Liver (tissue), 9 donors: ENCODE results near the gene POC5. TPM values are rescaled to one million over a fixed set of nuclear protein-coding genes. Genes with fewer than 3 reads are reported as not detected.

Experiments used
- DNase-seq: peaks from one replicate; pipeline ENCODE4 v3.0.0-alpha.2; 2017; ENCODE audit warnings: low spot score
- H3K27ac ChIP-seq, 2 donors: one replicate each; pipeline ENCODE4 v1.7.0; 2013; ENCODE audit warnings: inconsistent platforms in 2 of 2, low read length in 2 of 2, control low read depth in 1 of 2, low read depth in 1 of 2, mild to moderate bottlenecking in 1 of 2
- H3K27me3 ChIP-seq, 4 donors: one replicate each; pipeline versions ENCODE4 v1.6.1 to v1.7.0; 2013; ENCODE audit warnings: low read length in 3 of 4, inconsistent platforms in 1 of 4, mild to moderate bottlenecking in 1 of 4, moderate library complexity in 1 of 4; ENCODE audit not compliant: control insufficient read depth in 4 of 4, insufficient read depth in 4 of 4
- H3K36me3 ChIP-seq, 4 donors: one replicate each; pipeline versions ENCODE4 v1.6.1 to v1.7.0; 2013; ENCODE audit warnings: low read length in 3 of 4, mild to moderate bottlenecking in 3 of 4, low read depth in 1 of 4, moderate library complexity in 1 of 4; ENCODE audit not compliant: control insufficient read depth in 4 of 4, insufficient read depth in 3 of 4
- H3K4me1 ChIP-seq, 4 donors: one replicate each; pipeline versions ENCODE4 v1.6.1 to v1.7.0; 2013; ENCODE audit warnings: low read length in 3 of 4, mild to moderate bottlenecking in 3 of 4, moderate library complexity in 1 of 4; ENCODE audit not compliant: control insufficient read depth in 4 of 4, insufficient read depth in 4 of 4
- H3K4me3 ChIP-seq, 3 donors: one replicate each; pipeline versions ENCODE4 v1.6.1 to v1.7.0; 2013; ENCODE audit warnings: low read length in 3 of 3, control low read depth in 1 of 3, low read depth in 1 of 3, mild to moderate bottlenecking in 1 of 3
- H3K9ac ChIP-seq, 2 donors: one replicate each; pipeline ENCODE4 v1.7.0; 2013; ENCODE audit warnings: low read length in 2 of 2, mild to moderate bottlenecking in 2 of 2, moderate library complexity in 2 of 2, control low read depth in 1 of 2, low read depth in 1 of 2
- H3K9me3 ChIP-seq, 4 donors: one replicate each; pipeline versions ENCODE4 v1.6.1 to v1.7.0; 2013; ENCODE audit warnings: low read length in 3 of 4; ENCODE audit not compliant: control insufficient read depth in 4 of 4
- EGR1 ChIP-seq, 2 donors: IDR thresholded peaks; 2 replicates each; pipeline ENCODE4 v1.6.1; 2016 to 2018; ENCODE audit warnings: antibody characterized with exemption in 2 of 2, low read depth in 2 of 2
- FOXA2 ChIP-seq: IDR thresholded peaks from 2 replicates; pipeline ENCODE4 v1.6.1; 2016; ENCODE audit warnings: antibody characterized with exemption
- GABPA ChIP-seq, 2 donors: IDR thresholded peaks in 1 of 2; conservative IDR thresholded peaks in 1 of 2; 2 replicates each; pipeline ENCODE4 v1.6.1; 2016; ENCODE audit warnings: antibody characterized with exemption in 2 of 2, mild to moderate bottlenecking in 1 of 2, moderate library complexity in 1 of 2
- HNF4A ChIP-seq, 2 donors: conservative IDR thresholded peaks; 2 replicates each; pipeline ENCODE4 v1.6.1; 2016; ENCODE audit warnings: antibody characterized with exemption in 2 of 2, mild to moderate bottlenecking in 2 of 2
- HNF4G ChIP-seq: IDR thresholded peaks from 2 replicates; pipeline ENCODE4 v1.6.1; 2016; ENCODE audit warnings: antibody characterized with exemption
- JUND ChIP-seq, 2 donors: IDR thresholded peaks; 2 replicates each; pipeline ENCODE4 v1.6.1; 2016; ENCODE audit warnings: antibody characterized with exemption in 2 of 2
- NR2F2 ChIP-seq: IDR thresholded peaks from 2 replicates; pipeline ENCODE4 v1.6.1; 2016; ENCODE audit warnings: antibody characterized with exemption
- RAD21 ChIP-seq, 2 donors: IDR thresholded peaks; 2 replicates each; pipeline ENCODE4 v1.6.1; 2016; ENCODE audit warnings: antibody characterized with exemption in 2 of 2, mild to moderate bottlenecking in 2 of 2
- SP1 ChIP-seq: IDR thresholded peaks from 2 replicates; pipeline ENCODE4 v1.6.1; 2018; ENCODE audit warnings: antibody characterized with exemption, mild to moderate bottlenecking
- YY1 ChIP-seq: IDR thresholded peaks from 2 replicates; pipeline ENCODE4 v1.6.1; 2016; ENCODE audit warnings: antibody characterized with exemption, mild to moderate bottlenecking
- ZBTB33 ChIP-seq: IDR thresholded peaks from 2 replicates; pipeline ENCODE4 v1.6.1; 2016; ENCODE audit warnings: antibody characterized with exemption
- WGBS: extraction: QIAGEN DNeasy Blood & Tissue Kit; methylation state at CpG from one replicate; pipeline ENCODE4 v1.1.7; 2013; 5-methylcytosine and 5-hydroxymethylcytosine counted together
- polyA plus RNA-seq, 2 donors: library from polyadenylated mRNA; stranded (reverse) in 1 of 2; unstranded in 1 of 2; fragments of 200-250 nt in 1 of 2; fragments of >200 nt in 1 of 2; fragmentation: Nextera tagmentation in 1 of 2; extraction: Ambion mirVana in 1 of 2; gene quantifications; one replicate each; pipeline versions ENCODE4 v1.2.1 to v1.2.3, GENCODE V29; 2013 to 2015
- total RNA-seq, 2 donors: library from RNA; depleted of rRNA; stranded (reverse); fragments of >200 nt; gene quantifications; one replicate each; pipeline ENCODE4 v1.2.3, GENCODE V29; 2014
- TF ChIP-seq, protein P1 (sequence below): IDR thresholded peaks from 2 replicates; pipeline ENCODE4 v1.6.1; 2016; ENCODE audit warnings: antibody characterized with exemption
- TF ChIP-seq, protein P2 (sequence below): fragments of 150-350 bp; IDR thresholded peaks from 2 replicates; pipeline ENCODE4 v1.5.1; 2017; ENCODE audit warnings: improper control_type of control experiment, low read depth, low read length; ENCODE audit not compliant: missing input control
- donor health status: healthy.
- donor health status: healthy.
- donor health status: healthy.
- donor health status: healthy.
- donor health status: healthy.

Gene POC5
- total and polyA plus RNA-seq, 4 donors, result 2.3 to 6.7 (median 5.1) TPM

DNA sequence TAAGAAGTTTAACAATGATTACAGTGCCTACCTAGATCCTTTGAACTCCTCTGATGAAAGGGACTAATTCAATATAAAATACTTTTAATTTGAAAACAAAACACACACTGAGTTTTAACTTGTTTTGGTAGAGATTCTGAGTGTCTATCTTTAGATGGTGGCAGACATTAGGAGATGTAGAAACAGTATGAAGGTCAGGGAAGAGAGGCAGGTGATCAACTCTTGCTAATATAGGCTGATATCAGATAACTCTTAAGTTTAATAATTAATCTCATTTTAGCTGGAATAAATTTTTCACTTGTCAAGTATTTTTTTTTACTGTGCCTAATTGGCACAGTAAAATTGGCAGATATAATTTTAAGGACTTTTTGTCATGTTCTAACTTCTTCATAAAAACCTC lies 30.8 kb downstream of the POC5 start:
- no peak overlapping the region for H3K4me3 ChIP-seq
- no peaks in the 10 kb centered on the region for H3K4me1 ChIP-seq
- no peak for DNase-seq
- H3K27ac ChIP-seq, result no peak overlapping the region
- no peak for TF ChIP-seq RAD21 (IDR thresholded peaks at IDR 0.05)
- TF ChIP-seq, protein P1, sequence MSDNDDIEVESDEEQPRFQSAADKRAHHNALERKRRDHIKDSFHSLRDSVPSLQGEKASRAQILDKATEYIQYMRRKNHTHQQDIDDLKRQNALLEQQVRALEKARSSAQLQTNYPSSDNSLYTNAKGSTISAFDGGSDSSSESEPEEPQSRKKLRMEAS, result no peak
- TF ChIP-seq NR2F2, result no peak
- no peak for TF ChIP-seq ZBTB33
- no peak for TF ChIP-seq HNF4G
- no peaks in the 10 kb centered on the region for H3K27me3 ChIP-seq
- peaks cover 3 to 18% (median 8%) of the 10 kb centered on the region in 4 donors for H3K36me3 ChIP-seq
- H3K9ac ChIP-seq, result no peak overlapping the region
- H3K9me3 ChIP-seq, result no peaks in the 10 kb centered on the region

DNA sequence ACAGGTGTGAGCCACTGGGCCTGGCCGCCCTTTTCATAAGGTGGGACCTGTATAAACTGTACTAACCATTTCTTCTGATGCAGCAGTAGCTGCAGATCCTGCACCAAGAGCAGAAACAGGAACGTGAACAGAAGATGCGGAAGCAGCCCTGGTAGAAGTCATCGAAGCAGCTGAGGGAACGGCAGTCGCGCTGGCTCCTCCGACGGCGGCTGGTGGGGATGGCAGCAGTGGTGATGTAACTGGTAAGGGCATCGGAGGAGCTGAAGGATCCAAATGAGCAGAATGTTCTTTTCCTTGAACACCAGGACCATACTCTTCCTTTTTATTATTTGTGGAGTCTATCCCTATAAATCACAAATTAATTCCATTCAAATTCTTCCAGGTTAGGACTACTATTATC lies 32.1 kb downstream of the POC5 start:
- H3K9me3 ChIP-seq, result no peaks in the 10 kb centered on the region
- no peak overlapping the region for H3K9ac ChIP-seq
- no peak for DNase-seq
- H3K36me3 ChIP-seq, result peaks cover 3 to 16% (median 7%) of the 10 kb centered on the region in 4 donors
- no peak overlapping the region for H3K4me3 ChIP-seq
- H3K27me3 ChIP-seq, result no peaks in the 10 kb centered on the region
- H3K27ac ChIP-seq, result no peak overlapping the region
- TF ChIP-seq GABPA (IDR thresholded peaks at IDR 0.05 in 1 of 2, conservative IDR thresholded peaks at IDR 0.05 in 1 of 2), result no peak
- TF ChIP-seq EGR1 (IDR thresholded peaks at IDR 0.05; ENCODE audit: low read depth in 2 of 2), result no peak
- no peak for TF ChIP-seq SP1
- no peaks in the 10 kb centered on the region for H3K4me1 ChIP-seq
- 99% methylated on average over 11 of the region's 11 CpGs for WGBS

DNA sequence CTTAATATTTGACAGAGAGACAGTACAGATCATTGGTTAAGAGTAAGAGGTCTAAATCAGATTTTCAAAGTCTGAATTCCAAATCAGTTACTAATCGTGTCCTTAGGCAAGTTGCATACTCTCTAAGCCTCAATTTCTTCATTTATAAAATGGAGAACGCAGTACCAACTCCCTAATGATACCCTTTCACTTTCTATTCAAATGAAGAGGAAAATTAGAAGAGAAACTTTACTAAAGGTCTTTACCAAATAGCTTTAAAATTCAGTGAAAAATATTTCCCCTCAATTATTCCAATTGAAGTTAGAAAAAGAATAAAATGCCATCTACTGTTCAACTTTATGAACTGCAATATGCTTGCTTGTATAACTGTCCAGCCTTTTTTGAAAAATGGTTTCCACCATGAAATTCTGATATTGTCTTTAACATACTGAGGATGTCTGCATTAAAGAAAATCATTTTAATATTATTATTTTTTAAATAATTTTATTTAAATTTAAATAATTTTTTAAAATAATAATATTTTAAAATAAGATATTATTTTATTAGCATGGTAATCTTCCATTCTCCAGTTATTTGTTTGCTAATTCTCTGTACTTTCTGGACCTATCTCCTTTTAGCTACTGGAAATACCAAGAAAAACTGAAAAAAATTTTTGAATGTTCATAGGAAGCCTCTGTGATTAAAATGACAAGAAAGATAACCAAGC lies 36.0 kb downstream of the POC5 start:
- TF ChIP-seq YY1, result peak; percentile 39
- TF ChIP-seq, protein P2, sequence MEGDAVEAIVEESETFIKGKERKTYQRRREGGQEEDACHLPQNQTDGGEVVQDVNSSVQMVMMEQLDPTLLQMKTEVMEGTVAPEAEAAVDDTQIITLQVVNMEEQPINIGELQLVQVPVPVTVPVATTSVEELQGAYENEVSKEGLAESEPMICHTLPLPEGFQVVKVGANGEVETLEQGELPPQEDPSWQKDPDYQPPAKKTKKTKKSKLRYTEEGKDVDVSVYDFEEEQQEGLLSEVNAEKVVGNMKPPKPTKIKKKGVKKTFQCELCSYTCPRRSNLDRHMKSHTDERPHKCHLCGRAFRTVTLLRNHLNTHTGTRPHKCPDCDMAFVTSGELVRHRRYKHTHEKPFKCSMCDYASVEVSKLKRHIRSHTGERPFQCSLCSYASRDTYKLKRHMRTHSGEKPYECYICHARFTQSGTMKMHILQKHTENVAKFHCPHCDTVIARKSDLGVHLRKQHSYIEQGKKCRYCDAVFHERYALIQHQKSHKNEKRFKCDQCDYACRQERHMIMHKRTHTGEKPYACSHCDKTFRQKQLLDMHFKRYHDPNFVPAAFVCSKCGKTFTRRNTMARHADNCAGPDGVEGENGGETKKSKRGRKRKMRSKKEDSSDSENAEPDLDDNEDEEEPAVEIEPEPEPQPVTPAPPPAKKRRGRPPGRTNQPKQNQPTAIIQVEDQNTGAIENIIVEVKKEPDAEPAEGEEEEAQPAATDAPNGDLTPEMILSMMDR, result peak; percentile 80
- TF ChIP-seq RAD21 (IDR thresholded peaks at IDR 0.05), result peak; percentile 77 to 81
- TF ChIP-seq HNF4A (conservative IDR thresholded peaks at IDR 0.05), result peak in 1 of 2 donors; percentile 4
- TF ChIP-seq JUND (IDR thresholded peaks at IDR 0.05), result no peak
- TF ChIP-seq FOXA2, result no peak
- Histone ChIP-seq H3K36me3 (peaks cover 0 to 2% (median under 1%) of the 10 kb centered on the region in 4 donors), H3K9me3 (no peaks in the 10 kb centered on the region), H3K4me1 (peaks cover 0 to 1% (median 0%) of the 10 kb centered on the region in 4 donors), H3K4me3 (peak overlapping the region in 1 of 3 donors; percentile 45), H3K27me3 (no peaks in the 10 kb centered on the region), H3K27ac (peak overlapping the region in 1 of 2 donors; percentile 23), H3K9ac (peak overlapping the region in 1 of 2 donors; percentile 84)
- WGBS, result 22% methylated on average over 2 of the region's 2 CpGs
- no peak for DNase-seq
